ENCODE results near the gene MYO5C.
A peak's percentile ranks its signal among the peaks of the same experiment; 100 is the strongest.

Gene MYO5C

GRCh38 chr15:52153900-52154895 lies 141.4 kb downstream of the MYO5C start:
- no peak for DNase-seq

- no peak for DNase-seq
Observed at GRCh38 chr15:52151353-52151752, 144.3 kb downstream of the MYO5C start.

- DNase-seq = no peak
Observed at GRCh38 chr15:52150871-52151270, 144.7 kb downstream of the MYO5C start.

GRCh38 chr15:52150043-52150825 lies 145.4 kb downstream of the MYO5C start:
- DNase-seq = no peak

GRCh38 chr15:52148403-52148802 lies 147.2 kb downstream of the MYO5C start:
- no peak for DNase-seq

GRCh38 chr15:52146776-52147175 lies 148.8 kb downstream of the MYO5C start:
- DNase-seq = no peak

- DNase-seq = no peak
Observed at GRCh38 chr15:52146261-52146660, 149.3 kb downstream of the MYO5C start.

- DNase-seq = no peak
Observed at GRCh38 chr15:52144656-52145178, 150.9 kb downstream of the MYO5C start.

GRCh38 chr15:52143873-52144272 lies 151.7 kb downstream of the MYO5C start:
- DNase-seq = peak in 17 of 56 donors; percentile 14 to 60 (median 24)

All from nucleus accumbens (tissue), 56 donors.